Vagina (tissue), 2 donors: ENCODE measurements around the gene HSPE1. TPM values are rescaled to one million over a fixed set of nuclear protein-coding genes. Genes with fewer than 3 reads are reported as not detected.
"Not testable (repeated sequence)": the region's sequence is repeated elsewhere in the genome, so short reads cannot be mapped to it uniquely, and the experiment has no call there.

Experiments used
- DNase-seq, 2 donors: peaks; one replicate each; pipeline ENCODE4 v3.0.0-alpha.2; 2017; ENCODE audit errors: extremely low spot score in 2 of 2
- H3K27ac ChIP-seq: fragments of 200-600 bp; sonication (generic); one replicate; pipeline ENCODE4 v1.5.1; 2019
- H3K27me3 ChIP-seq: fragments of 200-600 bp; sonication (generic); one replicate; pipeline ENCODE4 v1.5.1; 2019
- H3K36me3 ChIP-seq, 2 donors: fragments of 200-600 bp; sonication (generic); one replicate each; pipeline ENCODE4 v1.5.1; 2017 to 2019
- H3K4me1 ChIP-seq: fragments of 200-600 bp; sonication (generic); one replicate; pipeline ENCODE4 v1.5.1; 2019
- H3K4me3 ChIP-seq, 2 donors: fragments of 200-600 bp; sonication (generic); 1 replicate in 1 of 2; 2 replicates in 1 of 2; pipeline ENCODE4 v1.5.1; 2016 to 2019
- H3K9me3 ChIP-seq: fragments of 200-600 bp; sonication (generic); one replicate; pipeline ENCODE4 v1.5.1; 2019
- CTCF ChIP-seq, 3 experiments: fragments of 450-650 bp in 2 of 3; fragments of 200-600 bp in 1 of 3; sonication (generic) in 1 of 3; IDR thresholded peaks; one replicate each; pipeline ENCODE4 v1.5.1; 2017 to 2019; ENCODE audit warnings: antibody characterized with exemption in 3 of 3, mild to moderate bottlenecking in 2 of 3, moderate library complexity in 2 of 3
- POLR2A ChIP-seq, 2 donors: fragments of 450-650 bp; IDR thresholded peaks; one replicate each; pipeline ENCODE4 v1.6.1; 2017; ENCODE audit warnings: antibody characterized with exemption in 2 of 2, mild to moderate bottlenecking in 2 of 2, moderate library complexity in 2 of 2
- POLR2AphosphoS5 ChIP-seq, 2 donors: sonication (generic); formaldehyde crosslinking; IDR thresholded peaks; one replicate each; pipeline ENCODE4 v1.9.0; 2017; ENCODE audit warnings: antibody characterized with exemption in 2 of 2, mild to moderate bottlenecking in 2 of 2, low read depth in 1 of 2; ENCODE audit not compliant: insufficient read depth in 1 of 2
- intact Hi-C: fragments of 100-400 bp; cut with DNase I; formaldehyde crosslinking; loops from one replicate; pipeline ENCODE4 v1.15.1; 2023
- total RNA-seq: library from RNA; depleted of rRNA; stranded (reverse); fragments of >200 nt; gene quantifications from one replicate; pipeline ENCODE4 v1.2.3, GENCODE V29; 2016

HSPE1 gene
- total RNA-seq, 1 donor from 2014 or later, result 39.0 TPM

- Histone ChIP-seq H3K27me3 (no peaks in the 10 kb centered on the region), H3K9me3 (no peaks in the 10 kb centered on the region), H3K27ac (no peak overlapping the region), H3K36me3 (peaks cover 0 to 49% of the 10 kb centered on the region in 2 donors), H3K4me3 (no peak overlapping the region), H3K4me1 (peaks cover 24% of the 10 kb centered on the region)
- intact Hi-C loops, result no loop called here
- TF ChIP-seq POLR2AphosphoS5 (IDR thresholded peaks at IDR 0.05; ENCODE audit: insufficient read depth in 1 of 2, low read depth in 1 of 2), result no peak
- no peak for TF ChIP-seq CTCF (IDR thresholded peaks at IDR 0.05)
- TF ChIP-seq POLR2A (IDR thresholded peaks at IDR 0.05), result no peak
- DNase-seq, result no peak
Measured at GRCh38 chr2:197538412-197538811, 38.2 kb downstream of the HSPE1 start.

- intact Hi-C loops, result no loop called here
- Histone ChIP-seq H3K4me3 (no peak overlapping the region), H3K27ac (no peak overlapping the region), H3K36me3 (peaks cover 0 to 57% of the 10 kb centered on the region in 2 donors), H3K4me1 (peaks cover 11% of the 10 kb centered on the region), H3K27me3 (no peaks in the 10 kb centered on the region), H3K9me3 (no peaks in the 10 kb centered on the region)
- no peak for DNase-seq
- TF ChIP-seq POLR2A (IDR thresholded peaks at IDR 0.05) (no peak), CTCF (IDR thresholded peaks at IDR 0.05) (no peak), POLR2AphosphoS5 (IDR thresholded peaks at IDR 0.05; ENCODE audit: insufficient read depth in 1 of 2, low read depth in 1 of 2) (no peak)
Measured at GRCh38 chr2:197539734-197540133, 39.6 kb downstream of the HSPE1 start.

GRCh38 chr2:197543206-197543605, 43.0 kb downstream of the HSPE1 start:
- no peak overlapping the region for H3K4me3 ChIP-seq
- peaks cover 6% of the 10 kb centered on the region for H3K4me1 ChIP-seq
- peaks cover 0 to 34% of the 10 kb centered on the region in 2 donors for H3K36me3 ChIP-seq

GRCh38 chr2:197547163-197547900, 47.2 kb downstream of the HSPE1 start:
- TF ChIP-seq POLR2AphosphoS5 (IDR thresholded peaks at IDR 0.05; ENCODE audit: insufficient read depth in 1 of 2, low read depth in 1 of 2) (no peak), POLR2A (IDR thresholded peaks at IDR 0.05) (no peak), CTCF (IDR thresholded peaks at IDR 0.05) (no peak)
- no peaks in the 10 kb centered on the region for H3K9me3 ChIP-seq
- H3K27me3 ChIP-seq, result no peaks in the 10 kb centered on the region
- H3K4me3 ChIP-seq, result no peak overlapping the region
- DNase-seq, result no peak
- no peaks in the 10 kb centered on the region for H3K4me1 ChIP-seq
- H3K36me3 ChIP-seq, result peaks cover 0 to 43% of the 10 kb centered on the region in 2 donors
- intact Hi-C loops, result no loop called here
- no peak overlapping the region for H3K27ac ChIP-seq

More at GRCh38 chr2:197543206-197543605, 43.0 kb downstream of the HSPE1 start:
- DNase-seq, result no peak
- intact Hi-C loops, result no loop called here
- Histone ChIP-seq H3K27me3 (no peaks in the 10 kb centered on the region), H3K9me3 (no peaks in the 10 kb centered on the region), H3K27ac (no peak overlapping the region)
- no peak for TF ChIP-seq POLR2AphosphoS5 (IDR thresholded peaks at IDR 0.05; ENCODE audit: insufficient read depth in 1 of 2, low read depth in 1 of 2)
- TF ChIP-seq POLR2A (IDR thresholded peaks at IDR 0.05), result no peak
- no peak for TF ChIP-seq CTCF (IDR thresholded peaks at IDR 0.05)

GRCh38 chr2:197548582-197548981, 48.4 kb downstream of the HSPE1 start:
- no peak for TF ChIP-seq POLR2AphosphoS5 (IDR thresholded peaks at IDR 0.05; ENCODE audit: insufficient read depth in 1 of 2, low read depth in 1 of 2)
- no peak for TF ChIP-seq CTCF (IDR thresholded peaks at IDR 0.05)
- TF ChIP-seq POLR2A (IDR thresholded peaks at IDR 0.05), result no peak
- Histone ChIP-seq H3K36me3 (peaks cover 0 to 31% of the 10 kb centered on the region in 2 donors), H3K27me3 (no peaks in the 10 kb centered on the region), H3K27ac (no peak overlapping the region), H3K9me3 (no peaks in the 10 kb centered on the region), H3K4me1 (no peaks in the 10 kb centered on the region), H3K4me3 (no peak overlapping the region)
- intact Hi-C loops, result no loop called here
- DNase-seq, result no peak

- H3K4me1 ChIP-seq, intact Hi-C loops, H3K27me3 ChIP-seq, H3K4me3 ChIP-seq, H3K27ac ChIP-seq, H3K9me3 ChIP-seq, DNase-seq: not testable (repeated sequence)
- H3K36me3 ChIP-seq, result peaks cover 0 to 40% of the 10 kb centered on the region in 2 donors
Measured at GRCh38 chr2:197551260-197551659, 51.1 kb downstream of the HSPE1 start.
